GM12878 (cell line): Measurements from ENCODE around the gene SWSAP1. TPM values are rescaled to one million over a fixed set of nuclear protein-coding genes. Genes with fewer than 3 reads are reported as not detected.
A peak's percentile ranks its signal among the peaks of the same experiment; 100 is the strongest.

Experiments
- BHLHE40 ChIP-seq, 2 experiments: fragments of 450-650 bp in 1 of 2; IDR thresholded peaks; 2 replicates each; pipeline ENCODE4 v1.6.1; 2011 to 2017; ENCODE audit warnings: low read depth in 2 of 2, borderline replicate concordance in 1 of 2, improper control_type of control experiment in 1 of 2, low read length in 1 of 2, mild to moderate bottlenecking in 1 of 2
- EED ChIP-seq: sonication (generic); IDR thresholded peaks from 2 replicates; pipeline ENCODE4 v1.6.1; 2016; ENCODE audit warnings: antibody characterized with exemption, low read depth
- HDGF ChIP-seq: fragments of 450-650 bp; IDR thresholded peaks from 2 replicates; pipeline ENCODE4 v1.6.1; 2016; ENCODE audit warnings: antibody characterized with exemption
- IRF4 ChIP-seq: IDR thresholded peaks from 2 replicates; pipeline ENCODE4 v1.6.1; 2011; ENCODE audit warnings: low read depth, low read length
- LARP7 ChIP-seq: fragments of 450-650 bp; IDR thresholded peaks from 2 replicates; pipeline ENCODE4 v1.6.1; 2017; ENCODE audit warnings: mild to moderate bottlenecking
- MTA2 ChIP-seq: fragments of 450-650 bp; IDR thresholded peaks from 2 replicates; pipeline ENCODE4 v1.6.1; 2016; ENCODE audit warnings: low read depth, mild to moderate bottlenecking, moderate library complexity
- NR2C2 ChIP-seq: IDR thresholded peaks from 2 replicates; pipeline ENCODE4 v1.6.1; 2011; ENCODE audit warnings: borderline replicate concordance, low read depth; ENCODE audit not compliant: control insufficient read depth, insufficient read length
- PKNOX1 ChIP-seq: fragments of 450-650 bp; IDR thresholded peaks from 2 replicates; pipeline ENCODE4 v1.6.1; 2016; ENCODE audit warnings: mild to moderate bottlenecking
- SPI1 ChIP-seq: IDR thresholded peaks from 2 replicates; pipeline ENCODE4 v1.6.1; 2011; ENCODE audit warnings: low read depth, mild to moderate bottlenecking, low read length, moderate library complexity, borderline replicate concordance; ENCODE audit not compliant: insufficient read depth
- ZNF384 ChIP-seq: IDR thresholded peaks from 2 replicates; pipeline ENCODE4 v1.6.1; 2012; ENCODE audit warnings: low read depth, mild to moderate bottlenecking, low read length, improper control_type of control experiment, borderline replicate concordance
- polyA plus RNA-seq, 11 experiments: library from polyadenylated mRNA; depleted of rRNA in 4 of 11; unstranded in 6 of 11; stranded (reverse) in 5 of 11; fragments of >200 nt; fragmentation: Nextera tagmentation in 4 of 11; fragmentation: Illumina TruSeq in 1 of 11; extraction: Ambion mirVana in 4 of 11; extraction: Trizol in 1 of 11; gene quantifications; 1 replicate in 1 of 11; 2 replicates in 10 of 11; pipeline versions ENCODE4 v1.2.1 to v1.2.3, GENCODE V29; 2011 to 2016; ENCODE audit warnings: inconsistent platforms in 2 of 11, missing spikeins in 2 of 11, low read depth in 1 of 11
- total RNA-seq, 4 experiments: library from RNA; depleted of rRNA in 3 of 4; stranded (reverse); fragments of >200 nt in 3 of 4; fragmentation: Illumina TruSeq in 1 of 4; extraction: Trizol in 1 of 4; gene quantifications; 2 replicates each; pipeline versions ENCODE4 v1.2.1 to v1.2.3, GENCODE V29; 2013 to 2021
- TF ChIP-seq, protein P1 (sequence below): fragments of 150-350 bp; IDR thresholded peaks from 2 replicates; pipeline ENCODE4 v1.6.1; 2014; ENCODE audit warnings: mild to moderate bottlenecking, low read depth, low read length
- TF ChIP-seq, protein P2 (sequence below): fragments of 450-650 bp; formaldehyde crosslinking; IDR thresholded peaks from 2 replicates; pipeline ENCODE4 v1.4.0; 2020; ENCODE audit warnings: mild to moderate bottlenecking, moderate library complexity
- TF ChIP-seq, protein P3 (sequence below): fragments of 150-350 bp; IDR thresholded peaks from 2 replicates; pipeline ENCODE4 v1.6.1; 2016; ENCODE audit warnings: low read depth, low read length
- TF ChIP-seq, protein P4 (sequence below): fragments of 450-650 bp; IDR thresholded peaks from 2 replicates; pipeline ENCODE4 v1.6.1; 2017; ENCODE audit warnings: mild to moderate bottlenecking, moderate library complexity

The SWSAP1 gene
- total and polyA plus RNA-seq, 10 of the 15 experiments (the other 5 are each of a cell fraction or from before 2014, with no cell fraction given), result 0.18 to 6.5 (median 2.4) TPM

DNA sequence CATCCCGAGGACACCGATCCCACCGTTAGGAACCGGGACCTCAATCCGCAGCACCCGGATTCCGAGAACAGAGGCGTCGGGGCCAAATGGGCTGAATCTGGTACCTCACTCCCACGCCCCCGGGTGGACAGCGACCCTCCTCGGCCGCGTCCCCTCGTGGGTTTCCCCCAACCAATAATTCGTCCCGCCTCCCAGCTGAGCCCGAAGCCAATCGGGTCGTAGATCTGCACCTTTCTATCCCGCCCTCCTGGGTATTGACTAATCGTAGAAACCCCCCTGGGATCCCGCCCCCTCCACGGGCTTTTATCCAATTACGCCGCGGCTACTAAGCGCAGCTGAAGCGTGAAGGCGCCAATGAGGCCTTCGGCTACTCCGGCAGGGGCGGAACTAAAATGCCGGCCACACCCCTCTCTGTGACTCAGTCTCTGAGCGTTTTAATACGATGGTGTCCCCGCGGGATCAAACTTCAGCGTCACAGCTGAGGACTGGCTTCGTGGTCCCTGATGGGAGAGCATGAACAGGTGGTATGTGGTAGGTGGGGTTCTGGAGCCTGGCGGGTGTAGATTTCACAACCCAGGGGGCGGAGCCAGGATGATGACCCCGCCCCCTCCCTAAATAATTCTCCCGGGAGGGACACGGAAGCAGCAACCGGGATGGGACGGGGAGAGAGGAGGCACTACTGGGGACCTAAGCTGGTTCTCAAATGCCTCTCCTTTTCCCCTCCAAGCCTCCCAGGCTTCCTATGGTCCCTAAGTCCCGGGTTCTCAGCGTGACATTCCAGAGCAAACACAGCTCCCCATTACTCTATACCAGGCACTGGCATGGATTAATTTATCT lies 28.1 kb upstream of the SWSAP1 start, which contains the start of the genes CCDC159 and TMEM205 (continued):
- TF ChIP-seq, protein P1, sequence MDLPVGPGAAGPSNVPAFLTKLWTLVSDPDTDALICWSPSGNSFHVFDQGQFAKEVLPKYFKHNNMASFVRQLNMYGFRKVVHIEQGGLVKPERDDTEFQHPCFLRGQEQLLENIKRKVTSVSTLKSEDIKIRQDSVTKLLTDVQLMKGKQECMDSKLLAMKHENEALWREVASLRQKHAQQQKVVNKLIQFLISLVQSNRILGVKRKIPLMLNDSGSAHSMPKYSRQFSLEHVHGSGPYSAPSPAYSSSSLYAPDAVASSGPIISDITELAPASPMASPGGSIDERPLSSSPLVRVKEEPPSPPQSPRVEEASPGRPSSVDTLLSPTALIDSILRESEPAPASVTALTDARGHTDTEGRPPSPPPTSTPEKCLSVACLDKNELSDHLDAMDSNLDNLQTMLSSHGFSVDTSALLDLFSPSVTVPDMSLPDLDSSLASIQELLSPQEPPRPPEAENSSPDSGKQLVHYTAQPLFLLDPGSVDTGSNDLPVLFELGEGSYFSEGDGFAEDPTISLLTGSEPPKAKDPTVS, result no peak
- peak; percentile 32; the same call in 1 of the 2 replicates for TF ChIP-seq SPI1
- TF ChIP-seq EED, result no peak
- TF ChIP-seq, protein P2, sequence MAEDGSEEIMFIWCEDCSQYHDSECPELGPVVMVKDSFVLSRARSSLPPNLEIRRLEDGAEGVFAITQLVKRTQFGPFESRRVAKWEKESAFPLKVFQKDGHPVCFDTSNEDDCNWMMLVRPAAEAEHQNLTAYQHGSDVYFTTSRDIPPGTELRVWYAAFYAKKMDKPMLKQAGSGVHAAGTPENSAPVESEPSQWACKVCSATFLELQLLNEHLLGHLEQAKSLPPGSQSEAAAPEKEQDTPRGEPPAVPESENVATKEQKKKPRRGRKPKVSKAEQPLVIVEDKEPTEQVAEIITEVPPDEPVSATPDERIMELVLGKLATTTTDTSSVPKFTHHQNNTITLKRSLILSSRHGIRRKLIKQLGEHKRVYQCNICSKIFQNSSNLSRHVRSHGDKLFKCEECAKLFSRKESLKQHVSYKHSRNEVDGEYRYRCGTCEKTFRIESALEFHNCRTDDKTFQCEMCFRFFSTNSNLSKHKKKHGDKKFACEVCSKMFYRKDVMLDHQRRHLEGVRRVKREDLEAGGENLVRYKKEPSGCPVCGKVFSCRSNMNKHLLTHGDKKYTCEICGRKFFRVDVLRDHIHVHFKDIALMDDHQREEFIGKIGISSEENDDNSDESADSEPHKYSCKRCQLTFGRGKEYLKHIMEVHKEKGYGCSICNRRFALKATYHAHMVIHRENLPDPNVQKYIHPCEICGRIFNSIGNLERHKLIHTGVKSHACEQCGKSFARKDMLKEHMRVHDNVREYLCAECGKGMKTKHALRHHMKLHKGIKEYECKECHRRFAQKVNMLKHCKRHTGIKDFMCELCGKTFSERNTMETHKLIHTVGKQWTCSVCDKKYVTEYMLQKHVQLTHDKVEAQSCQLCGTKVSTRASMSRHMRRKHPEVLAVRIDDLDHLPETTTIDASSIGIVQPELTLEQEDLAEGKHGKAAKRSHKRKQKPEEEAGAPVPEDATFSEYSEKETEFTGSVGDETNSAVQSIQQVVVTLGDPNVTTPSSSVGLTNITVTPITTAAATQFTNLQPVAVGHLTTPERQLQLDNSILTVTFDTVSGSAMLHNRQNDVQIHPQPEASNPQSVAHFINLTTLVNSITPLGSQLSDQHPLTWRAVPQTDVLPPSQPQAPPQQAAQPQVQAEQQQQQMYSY, result no peak
- TF ChIP-seq PKNOX1, result peak; percentile 92
- TF ChIP-seq ZNF384, result no peak
- no peak for TF ChIP-seq BHLHE40 (IDR thresholded peaks at IDR 0.05; ENCODE audit: borderline replicate concordance in 1 of 2, low read depth in 2 of 2, low read length in 1 of 2)
- TF ChIP-seq LARP7, result 0 out of 2 replicates have a peak, but pooled peaks have one; percentile 24
- TF ChIP-seq IRF4, result no peak
- TF ChIP-seq HDGF, result no peak
- no peak for TF ChIP-seq NR2C2
- TF ChIP-seq, protein P3, sequence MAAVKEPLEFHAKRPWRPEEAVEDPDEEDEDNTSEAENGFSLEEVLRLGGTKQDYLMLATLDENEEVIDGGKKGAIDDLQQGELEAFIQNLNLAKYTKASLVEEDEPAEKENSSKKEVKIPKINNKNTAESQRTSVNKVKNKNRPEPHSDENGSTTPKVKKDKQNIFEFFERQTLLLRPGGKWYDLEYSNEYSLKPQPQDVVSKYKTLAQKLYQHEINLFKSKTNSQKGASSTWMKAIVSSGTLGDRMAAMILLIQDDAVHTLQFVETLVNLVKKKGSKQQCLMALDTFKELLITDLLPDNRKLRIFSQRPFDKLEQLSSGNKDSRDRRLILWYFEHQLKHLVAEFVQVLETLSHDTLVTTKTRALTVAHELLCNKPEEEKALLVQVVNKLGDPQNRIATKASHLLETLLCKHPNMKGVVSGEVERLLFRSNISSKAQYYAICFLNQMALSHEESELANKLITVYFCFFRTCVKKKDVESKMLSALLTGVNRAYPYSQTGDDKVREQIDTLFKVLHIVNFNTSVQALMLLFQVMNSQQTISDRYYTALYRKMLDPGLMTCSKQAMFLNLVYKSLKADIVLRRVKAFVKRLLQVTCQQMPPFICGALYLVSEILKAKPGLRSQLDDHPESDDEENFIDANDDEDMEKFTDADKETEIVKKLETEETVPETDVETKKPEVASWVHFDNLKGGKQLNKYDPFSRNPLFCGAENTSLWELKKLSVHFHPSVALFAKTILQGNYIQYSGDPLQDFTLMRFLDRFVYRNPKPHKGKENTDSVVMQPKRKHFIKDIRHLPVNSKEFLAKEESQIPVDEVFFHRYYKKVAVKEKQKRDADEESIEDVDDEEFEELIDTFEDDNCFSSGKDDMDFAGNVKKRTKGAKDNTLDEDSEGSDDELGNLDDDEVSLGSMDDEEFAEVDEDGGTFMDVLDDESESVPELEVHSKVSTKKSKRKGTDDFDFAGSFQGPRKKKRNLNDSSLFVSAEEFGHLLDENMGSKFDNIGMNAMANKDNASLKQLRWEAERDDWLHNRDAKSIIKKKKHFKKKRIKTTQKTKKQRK, result peak; percentile 94
- TF ChIP-seq MTA2, result peak; percentile 24; the same call in 1 of the 2 replicates
- TF ChIP-seq, protein P4, sequence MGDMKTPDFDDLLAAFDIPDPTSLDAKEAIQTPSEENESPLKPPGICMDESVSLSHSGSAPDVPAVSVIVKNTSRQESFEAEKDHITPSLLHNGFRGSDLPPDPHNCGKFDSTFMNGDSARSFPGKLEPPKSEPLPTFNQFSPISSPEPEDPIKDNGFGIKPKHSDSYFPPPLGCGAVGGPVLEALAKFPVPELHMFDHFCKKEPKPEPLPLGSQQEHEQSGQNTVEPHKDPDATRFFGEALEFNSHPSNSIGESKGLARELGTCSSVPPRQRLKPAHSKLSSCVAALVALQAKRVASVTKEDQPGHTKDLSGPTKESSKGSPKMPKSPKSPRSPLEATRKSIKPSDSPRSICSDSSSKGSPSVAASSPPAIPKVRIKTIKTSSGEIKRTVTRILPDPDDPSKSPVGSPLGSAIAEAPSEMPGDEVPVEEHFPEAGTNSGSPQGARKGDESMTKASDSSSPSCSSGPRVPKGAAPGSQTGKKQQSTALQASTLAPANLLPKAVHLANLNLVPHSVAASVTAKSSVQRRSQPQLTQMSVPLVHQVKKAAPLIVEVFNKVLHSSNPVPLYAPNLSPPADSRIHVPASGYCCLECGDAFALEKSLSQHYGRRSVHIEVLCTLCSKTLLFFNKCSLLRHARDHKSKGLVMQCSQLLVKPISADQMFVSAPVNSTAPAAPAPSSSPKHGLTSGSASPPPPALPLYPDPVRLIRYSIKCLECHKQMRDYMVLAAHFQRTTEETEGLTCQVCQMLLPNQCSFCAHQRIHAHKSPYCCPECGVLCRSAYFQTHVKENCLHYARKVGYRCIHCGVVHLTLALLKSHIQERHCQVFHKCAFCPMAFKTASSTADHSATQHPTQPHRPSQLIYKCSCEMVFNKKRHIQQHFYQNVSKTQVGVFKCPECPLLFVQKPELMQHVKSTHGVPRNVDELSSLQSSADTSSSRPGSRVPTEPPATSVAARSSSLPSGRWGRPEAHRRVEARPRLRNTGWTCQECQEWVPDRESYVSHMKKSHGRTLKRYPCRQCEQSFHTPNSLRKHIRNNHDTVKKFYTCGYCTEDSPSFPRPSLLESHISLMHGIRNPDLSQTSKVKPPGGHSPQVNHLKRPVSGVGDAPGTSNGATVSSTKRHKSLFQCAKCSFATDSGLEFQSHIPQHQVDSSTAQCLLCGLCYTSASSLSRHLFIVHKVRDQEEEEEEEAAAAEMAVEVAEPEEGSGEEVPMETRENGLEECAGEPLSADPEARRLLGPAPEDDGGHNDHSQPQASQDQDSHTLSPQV, result no peak
